ENCODE results near the gene NIPBL.
"Not testable (repeated sequence)": the region's sequence is repeated elsewhere in the genome, so short reads cannot be mapped to it uniquely, and the experiment has no call there.

Gene NIPBL

DNA sequence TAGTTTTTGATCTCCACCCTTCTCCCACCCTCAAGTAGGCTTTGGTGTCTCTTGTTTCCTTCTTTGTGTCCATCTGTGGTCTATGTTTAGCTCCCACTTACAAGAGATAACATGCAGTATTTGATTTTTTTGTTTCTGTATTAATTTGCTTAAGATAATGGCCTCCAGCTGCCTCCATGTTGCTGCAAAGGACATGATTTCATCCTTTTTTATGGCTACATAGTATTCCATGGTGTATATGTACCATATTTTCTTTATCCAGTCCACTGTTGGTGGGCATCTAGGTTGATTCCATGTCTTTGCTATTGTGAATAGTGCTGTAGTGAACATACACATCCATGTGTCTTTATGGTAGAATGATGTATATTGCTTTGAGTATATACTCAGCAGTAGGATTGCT lies 24.5 kb downstream of the NIPBL start:
- not testable (repeated sequence) for DNase-seq (ENCODE audit: low spot score)

DNA sequence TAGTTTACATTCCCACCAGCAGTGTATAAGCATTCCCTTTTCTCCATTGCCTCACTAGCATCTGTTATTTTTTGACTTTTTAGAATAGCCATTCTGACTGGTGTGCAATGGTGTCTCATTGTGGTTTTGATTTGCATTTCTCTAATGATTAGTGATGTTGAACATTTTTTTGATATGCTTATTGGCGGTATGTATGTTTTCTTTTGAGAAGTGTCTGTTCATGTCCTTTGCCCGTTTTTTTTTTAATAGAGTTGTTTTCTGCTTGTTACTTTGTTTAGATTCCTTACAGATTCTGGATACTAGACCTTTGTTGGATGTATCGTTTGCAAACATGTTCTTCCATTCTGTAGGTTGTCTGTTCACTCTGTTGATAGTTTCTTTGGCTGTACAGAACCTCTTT lies 25.3 kb downstream of the NIPBL start:
- DNase-seq (ENCODE audit: low spot score), result no peak

DNA sequence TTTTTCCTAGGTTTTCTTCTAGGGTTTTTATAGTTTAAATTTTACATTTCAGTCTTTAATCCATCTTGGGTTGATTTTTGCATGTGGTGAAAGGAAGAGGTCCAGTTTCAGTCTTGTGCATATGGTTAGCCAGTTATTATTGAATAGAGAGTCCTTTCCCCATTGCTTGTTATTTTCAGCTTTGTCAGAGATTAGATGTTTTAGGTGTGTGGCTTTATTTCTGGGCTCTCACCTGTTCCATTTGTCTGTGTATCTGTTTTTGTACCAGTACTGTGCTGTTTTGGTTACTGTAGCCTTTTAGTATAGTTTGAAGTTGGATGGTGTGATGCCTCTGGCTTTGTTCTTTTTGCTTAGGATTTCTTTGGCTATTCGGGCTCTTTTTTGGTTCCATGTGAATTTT lies 25.8 kb downstream of the NIPBL start:
- DNase-seq (ENCODE audit: low spot score), result no peak

DNA sequence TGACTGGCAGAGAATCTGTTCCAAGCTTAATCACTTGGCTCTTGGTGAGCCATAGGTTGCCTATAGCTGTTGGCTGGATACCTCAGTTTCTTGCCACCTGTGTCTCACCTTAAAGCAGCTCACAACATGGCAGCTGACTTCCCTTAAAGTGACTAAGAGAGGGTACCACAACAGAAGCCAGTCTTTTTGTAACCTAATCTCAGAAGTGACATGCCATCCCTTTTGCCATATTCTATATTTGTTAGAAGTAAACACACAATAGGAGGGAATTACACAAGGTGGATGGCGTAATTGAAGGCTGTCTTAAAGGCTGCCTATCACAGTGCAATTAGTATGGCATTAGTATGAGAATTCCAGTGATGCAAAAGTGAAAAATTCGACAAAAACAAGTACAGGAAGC lies 28.1 kb downstream of the NIPBL start:
- no peak for DNase-seq (ENCODE audit: low spot score)

DNA sequence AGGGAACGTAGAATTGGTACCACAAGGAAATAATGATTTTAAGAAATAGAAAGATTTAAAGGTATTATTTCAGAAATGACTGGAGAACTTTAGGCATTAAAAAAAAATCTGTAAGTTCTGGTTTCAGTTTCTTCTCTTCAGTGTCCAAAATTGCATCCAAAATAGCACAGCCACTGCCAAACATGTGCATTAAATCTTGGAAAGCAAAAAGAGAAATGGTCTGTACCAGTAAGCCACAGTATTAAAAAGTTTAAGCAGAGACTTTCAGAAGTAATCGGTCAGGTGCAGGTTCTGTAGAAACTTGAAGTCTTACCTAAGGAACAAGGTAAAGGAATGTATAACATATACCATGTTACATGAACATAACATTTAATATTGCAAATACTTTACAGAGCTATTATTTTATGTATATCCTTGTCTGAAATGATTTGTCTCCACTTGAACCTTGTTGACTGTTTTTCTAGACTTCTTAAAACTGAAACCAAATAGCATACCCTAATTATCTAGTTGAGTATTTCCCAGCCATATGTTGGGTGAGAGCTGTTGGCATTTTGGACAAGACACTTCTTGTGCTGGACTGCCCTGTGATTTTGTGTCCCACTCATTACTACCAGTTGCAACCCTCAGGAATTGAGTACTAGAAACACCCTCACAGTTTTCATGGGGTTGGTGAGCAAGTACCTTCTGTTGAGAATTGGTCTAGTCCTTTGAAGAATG lies 32.1 kb downstream of the NIPBL start:
- DNase-seq (ENCODE audit: low spot score), result no peak

DNA sequence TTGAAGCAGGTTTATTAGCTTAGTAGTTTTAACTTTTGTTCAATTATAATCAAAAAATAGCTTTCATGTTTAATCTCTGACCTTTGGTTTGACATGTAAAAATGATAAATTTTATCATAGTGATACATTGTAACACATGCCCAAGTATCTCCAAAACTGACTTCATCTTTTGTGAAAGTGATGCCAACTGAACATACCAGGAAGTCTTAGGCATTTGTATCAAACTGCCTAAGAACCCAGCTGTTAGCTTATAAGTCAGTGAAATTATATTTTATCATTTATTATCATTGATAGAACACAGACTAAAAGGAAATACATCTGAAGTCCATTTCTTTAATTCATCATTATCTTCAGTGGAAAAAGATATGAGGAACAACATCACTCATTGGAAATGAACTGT lies 39.1 kb downstream of the NIPBL start:
- DNase-seq (ENCODE audit: low spot score), result no peak

DNA sequence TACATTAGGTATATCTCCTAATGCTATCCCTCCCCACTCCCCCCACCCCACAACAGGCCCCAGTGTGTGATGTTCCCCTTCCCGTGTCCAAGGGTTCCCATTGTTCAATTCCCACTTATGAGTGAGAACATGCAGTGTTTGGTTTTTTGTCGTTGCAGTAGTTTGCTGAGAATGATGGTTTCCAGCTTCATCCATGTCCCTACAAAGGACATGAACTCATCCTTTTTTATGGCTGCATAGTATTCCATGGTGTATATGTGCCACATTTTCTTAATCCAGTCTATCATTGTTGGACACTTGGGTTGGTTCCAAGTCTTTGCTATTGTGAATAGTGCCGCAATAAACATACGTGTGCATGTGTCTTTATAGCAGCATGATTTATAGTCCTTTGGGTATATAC lies 40.0 kb downstream of the NIPBL start:
- DNase-seq (ENCODE audit: low spot score), result not testable (repeated sequence)

DNA sequence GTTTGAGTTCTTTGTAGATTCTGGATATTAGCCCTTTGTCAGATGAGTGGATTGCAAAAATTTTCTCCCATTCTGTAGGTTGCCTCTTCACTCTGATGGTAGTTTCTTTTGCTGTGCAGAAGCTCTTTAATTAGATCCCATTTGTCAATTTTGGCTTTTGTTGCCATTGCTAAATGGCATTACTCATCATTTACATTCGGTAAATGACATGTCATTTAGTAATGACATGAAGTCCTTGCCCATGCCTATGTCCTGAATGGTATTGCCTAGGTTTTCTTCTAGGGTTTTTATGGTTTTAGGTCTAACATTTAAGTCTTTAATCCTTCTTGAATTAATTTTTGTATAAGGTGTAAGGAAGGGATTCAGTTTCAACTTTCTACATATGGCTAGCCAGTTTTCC lies 40.8 kb downstream of the NIPBL start:
- not testable (repeated sequence) for DNase-seq (ENCODE audit: low spot score)

DNA sequence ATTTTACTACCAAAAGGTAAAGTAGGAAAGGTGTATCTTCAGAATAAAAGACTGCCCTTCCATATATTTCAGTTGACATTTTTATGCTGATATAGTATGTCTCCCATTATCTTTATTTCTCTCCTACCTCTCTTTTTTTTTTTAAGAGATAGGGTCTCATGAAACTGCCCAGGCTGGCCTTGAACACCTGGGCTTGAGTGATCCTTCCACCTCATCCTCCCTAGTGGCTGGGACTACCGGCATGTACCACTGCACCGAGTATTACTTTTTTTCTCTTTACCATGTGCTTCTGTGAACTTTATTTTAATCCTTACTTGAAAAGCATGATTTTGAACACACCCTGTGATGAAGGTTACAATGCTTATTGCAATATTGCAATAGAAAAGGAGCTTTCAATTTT lies 42.7 kb downstream of the NIPBL start:
- no peak for DNase-seq (ENCODE audit: low spot score)

DNA sequence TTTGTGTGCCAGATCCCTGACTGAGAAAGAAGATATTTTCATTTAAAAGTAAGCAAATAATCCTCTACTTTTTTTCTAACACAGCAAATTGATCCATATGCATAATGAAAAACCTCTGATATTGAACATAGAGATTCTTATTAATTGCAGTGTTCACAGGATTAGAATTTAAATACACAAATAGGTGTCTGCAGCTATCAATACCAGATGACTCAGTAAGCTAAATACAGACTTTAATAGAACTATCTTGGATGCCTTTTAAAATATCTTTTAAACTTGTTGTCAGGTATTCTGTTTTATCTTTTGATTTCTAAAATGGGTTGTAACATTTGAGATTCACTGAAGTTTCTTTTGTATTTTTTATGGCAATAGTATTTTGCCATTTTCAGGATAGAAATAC lies 43.1 kb downstream of the NIPBL start:
- DNase-seq (ENCODE audit: low spot score), result no peak

DNA sequence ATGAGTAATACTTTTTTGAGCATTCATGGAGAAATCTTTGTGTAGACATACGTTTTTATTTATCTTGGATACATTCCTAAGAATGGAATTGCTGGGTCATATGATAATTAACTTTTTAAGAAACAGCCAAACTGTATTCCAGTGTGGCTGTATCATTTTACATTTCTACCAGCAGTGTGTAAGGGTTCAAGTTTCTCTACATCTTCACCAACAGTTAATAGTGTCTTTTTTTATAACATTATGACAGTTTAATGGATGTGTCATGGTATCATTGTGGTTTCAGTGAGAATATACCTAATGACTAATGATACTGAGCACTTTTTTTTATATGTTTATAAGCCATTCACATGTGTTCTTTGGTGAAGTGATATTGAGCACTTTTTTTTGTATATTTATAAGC lies 52.4 kb downstream of the NIPBL start:
- no peak for DNase-seq (ENCODE audit: low spot score)

DNA sequence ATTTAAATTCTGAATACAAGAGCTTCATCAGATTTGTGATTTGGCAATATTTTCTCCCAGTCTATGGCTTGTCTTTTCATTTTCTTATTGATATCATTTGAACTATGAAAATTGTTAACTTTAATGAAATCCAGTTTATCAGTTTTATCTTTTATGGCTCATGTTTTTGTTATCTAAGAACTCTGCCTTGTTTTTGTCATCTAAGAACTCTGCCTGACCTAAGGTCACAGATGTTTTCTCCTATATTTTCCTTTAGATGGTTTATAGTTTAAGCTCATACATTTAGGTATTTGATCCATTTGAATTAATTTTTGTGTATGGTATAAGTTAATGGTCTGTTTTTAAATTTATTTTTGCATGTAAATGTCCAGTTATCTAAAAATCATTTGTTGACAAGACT lies 52.9 kb downstream of the NIPBL start:
- DNase-seq (ENCODE audit: low spot score), result no peak

DNA sequence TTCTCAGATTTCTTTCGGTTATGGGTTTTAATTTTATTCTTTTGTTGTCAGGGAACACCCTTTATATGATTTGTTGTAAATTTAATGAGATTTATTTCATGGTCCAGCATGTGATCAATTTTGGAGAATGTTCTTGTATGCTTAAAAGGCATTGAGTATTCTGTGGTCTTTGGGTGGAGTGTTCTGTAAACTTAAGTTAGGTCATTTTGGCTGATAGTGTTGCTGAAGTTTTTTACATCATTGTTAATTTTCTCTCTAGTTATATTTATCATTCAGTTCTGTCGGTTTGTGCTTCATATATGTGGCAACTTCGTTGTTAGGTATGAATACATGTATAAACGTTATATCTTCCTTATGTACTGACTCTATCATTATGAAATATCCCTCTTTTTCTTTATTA lies 55.5 kb downstream of the NIPBL start:
- no peak for DNase-seq (ENCODE audit: low spot score)

DNA sequence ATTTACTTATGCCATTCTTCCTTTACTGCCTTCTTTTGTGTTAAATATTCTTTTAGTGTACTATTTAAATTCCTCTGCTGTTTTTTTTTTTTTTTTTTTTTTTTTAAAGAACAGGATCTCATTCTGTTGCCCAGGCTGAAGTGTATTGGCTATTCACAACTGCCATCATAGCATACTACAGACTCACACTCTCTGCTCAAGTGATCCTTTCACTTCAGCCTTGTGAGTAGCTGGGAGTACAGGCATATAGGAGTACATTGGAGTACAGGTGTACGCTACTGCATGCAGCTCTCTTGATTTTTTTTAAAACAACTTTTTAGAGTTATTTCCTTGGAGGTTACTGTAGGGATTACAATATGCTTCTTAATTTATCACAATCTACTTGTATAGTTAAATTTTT lies 56.1 kb downstream of the NIPBL start:
- no peak for DNase-seq (ENCODE audit: low spot score)

DNA sequence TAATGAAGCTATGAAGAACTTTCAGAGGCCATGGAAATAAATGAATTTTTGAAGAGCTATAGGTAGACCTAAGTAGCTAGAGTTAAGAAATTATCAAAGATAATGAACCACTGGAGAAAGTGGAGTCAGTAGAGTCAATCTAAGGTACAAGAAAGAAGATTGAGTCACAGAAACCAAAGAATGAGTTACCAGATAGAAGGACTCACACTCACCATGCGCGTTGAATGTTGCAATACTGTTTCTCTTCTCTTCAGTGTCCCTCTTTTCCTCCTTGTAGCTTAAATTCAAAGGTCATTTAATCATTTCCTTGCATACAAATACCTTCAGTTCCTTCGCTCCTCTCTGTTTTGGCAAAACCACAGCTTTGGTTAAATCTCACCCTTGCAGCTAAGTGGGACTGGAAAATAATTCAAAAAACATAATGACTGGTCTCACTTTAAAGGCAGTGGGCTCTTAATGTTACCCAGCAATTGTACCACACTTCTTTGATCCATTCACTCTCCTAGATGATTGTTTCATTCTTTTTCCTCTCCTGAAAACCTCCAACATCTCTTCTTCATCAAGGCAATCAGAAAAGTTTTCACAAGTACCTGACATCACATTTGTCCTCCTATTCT lies 58.3 kb downstream of the NIPBL start:
- DNase-seq (ENCODE audit: low spot score), result no peak

DNA sequence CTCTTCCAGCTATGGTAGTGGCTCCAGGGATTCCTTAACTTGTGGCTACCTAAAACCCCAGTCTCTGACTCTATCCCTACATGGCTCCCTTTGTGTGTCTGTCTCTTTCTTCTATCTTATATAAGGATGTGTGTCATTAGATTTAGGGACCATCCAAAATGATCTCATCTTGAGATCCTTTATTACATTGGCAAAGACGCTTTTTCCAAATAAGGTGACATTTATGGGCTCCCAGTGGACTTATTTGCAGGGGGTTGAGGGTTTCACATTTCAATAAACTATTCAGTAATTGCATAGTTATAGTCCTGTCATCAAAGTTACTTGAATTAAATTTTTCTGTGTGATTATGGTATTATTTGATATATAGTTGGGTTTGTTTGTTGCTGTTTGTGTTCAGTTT lies 59.2 kb downstream of the NIPBL start:
- no peak for DNase-seq (ENCODE audit: low spot score)

DNA sequence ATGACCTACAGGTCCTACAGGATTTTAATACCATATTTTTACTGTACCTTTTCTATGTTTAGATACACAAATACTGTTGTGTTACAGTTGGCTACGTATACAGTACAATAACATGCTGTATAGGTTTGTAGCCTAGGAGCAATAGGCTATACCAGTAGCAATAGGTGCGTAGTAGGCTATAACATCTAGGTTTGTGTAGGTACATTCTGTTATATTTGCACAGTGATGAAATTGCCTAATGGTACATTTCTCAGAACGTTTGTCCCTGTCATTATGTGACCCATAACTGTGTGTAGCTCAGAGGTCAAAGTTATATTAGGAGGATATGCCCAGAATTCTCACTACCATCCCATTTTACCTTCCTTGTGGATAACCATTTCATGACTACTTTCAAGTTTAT lies 59.7 kb downstream of the NIPBL start:
- DNase-seq (ENCODE audit: low spot score), result no peak

DNA sequence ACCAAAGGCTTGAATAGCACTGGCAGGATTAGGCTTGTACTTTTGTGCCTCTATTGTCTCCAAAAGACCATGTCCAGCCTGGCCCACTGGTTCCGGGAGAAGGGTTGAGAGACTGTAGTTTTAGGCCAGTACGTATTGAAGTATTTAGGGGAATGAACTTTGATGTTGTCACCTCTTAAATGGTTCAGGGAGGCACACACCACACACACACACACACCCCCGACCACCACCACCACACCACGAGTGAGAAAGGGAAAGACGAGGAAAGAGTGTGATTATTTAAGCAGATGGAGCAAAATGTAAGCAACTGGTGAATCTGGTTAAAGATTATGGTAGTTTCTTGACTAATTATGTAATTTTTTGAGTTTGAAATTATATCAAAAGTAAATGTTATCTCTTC lies 61.6 kb downstream of the NIPBL start:
- no peak for DNase-seq (ENCODE audit: low spot score)

DNA sequence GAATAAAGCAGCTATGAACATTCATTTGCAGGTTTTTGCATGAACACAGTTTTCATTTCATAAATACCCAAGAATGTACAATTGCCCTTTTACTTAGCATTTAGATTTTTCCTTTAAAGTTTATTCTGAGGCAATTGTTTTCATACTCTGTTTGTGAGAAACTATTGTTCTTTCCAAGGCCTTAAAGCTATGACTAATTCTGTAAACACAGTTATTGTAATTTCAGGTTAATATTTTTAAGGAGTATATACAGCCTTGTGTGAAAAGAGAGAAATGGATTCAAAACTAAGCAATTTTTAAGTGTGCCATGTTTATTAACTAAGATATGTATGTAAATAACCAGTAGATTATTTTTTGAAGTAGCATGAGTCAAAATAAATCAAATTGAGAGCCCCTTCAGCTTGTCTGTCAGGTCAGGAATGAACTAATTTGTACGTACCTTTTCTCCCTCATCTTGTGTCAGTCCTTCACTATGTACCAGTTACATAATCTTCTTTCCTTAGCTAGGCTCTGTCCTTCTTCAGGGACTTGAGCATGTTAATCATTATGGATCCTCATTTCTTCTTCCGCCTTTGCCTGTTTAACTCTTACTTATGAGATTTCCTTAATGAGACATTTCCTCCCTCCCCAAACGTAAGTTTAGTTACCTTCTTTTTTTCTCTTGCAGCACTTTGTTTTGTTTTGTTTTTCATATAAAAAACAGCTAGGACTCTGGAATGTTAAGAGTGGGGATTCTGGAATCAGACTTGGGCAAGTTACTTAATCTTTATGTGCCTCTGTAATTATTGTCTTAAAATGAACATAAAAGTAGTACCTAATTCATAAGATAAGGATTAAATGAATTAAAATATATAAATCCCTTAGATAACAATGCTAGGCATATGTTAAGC lies 63.6 kb downstream of the NIPBL start:
- peak; percentile 28 for DNase-seq (ENCODE audit: low spot score)

DNA sequence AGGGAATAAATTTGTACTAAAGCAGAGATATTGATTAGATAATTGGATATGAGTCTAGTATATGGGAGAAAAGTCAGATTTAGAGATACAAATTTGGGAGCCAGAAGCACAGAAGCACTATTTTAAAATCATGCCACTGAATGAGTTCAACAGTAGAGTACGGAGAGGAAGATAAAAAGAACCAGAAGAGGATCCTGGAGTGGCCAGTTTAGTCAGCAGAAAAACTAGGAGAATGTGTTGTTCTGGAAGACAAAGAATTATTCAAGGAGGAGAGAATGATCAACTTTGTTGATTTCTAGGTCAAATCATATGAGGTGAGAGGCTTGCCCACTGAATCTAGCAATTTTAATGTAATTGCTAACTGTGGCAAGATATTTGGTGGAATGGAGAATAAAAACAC lies 67.0 kb downstream of the NIPBL start:
- no peak for DNase-seq (ENCODE audit: low spot score)

DNA sequence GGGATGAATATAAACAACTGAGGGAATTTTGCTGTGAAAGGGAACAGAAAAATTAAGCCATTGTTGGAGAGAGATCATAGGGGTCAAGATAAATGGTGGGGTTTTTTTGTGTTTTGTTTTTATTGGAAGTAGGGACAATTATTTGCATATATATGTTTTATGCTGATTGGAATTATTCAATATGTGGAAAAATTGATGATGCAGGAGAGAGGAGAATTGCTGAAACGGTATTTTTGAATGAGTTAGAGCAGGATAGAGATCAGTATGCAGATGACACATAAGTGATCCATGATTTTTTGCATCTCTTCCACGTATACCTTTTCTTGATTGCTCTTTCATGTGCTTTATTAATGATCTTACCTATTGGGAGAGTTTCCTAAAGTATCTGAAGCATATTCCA lies 67.5 kb downstream of the NIPBL start:
- DNase-seq (ENCODE audit: low spot score), result no peak

DNA sequence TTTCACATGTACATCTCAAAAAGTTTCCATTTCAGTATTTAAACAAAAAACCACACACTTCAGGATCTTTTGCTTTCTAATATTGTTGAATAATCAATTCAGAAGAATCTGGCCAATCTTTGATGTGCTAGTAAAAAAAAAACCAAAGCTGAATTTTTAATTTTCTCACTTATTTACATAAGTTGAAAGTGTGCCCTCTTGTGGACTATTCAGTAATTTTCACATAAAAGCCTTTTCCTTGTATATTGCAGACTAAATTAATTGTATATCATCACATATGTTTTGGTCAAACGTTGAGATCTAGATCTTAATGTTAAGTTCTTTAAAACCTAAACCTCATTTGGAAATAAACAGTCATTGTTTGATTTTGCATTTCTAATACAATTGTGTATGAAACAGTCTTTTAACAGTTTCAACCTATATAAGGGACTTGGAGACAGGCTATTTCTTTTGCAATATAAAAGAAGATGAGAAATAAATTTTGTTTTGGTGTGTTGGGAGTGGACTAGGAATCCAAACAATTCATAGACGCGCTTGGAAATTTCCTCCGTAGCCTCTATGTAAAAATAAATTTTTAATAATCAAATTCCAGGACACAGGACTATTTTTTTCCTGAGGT lies 68.1 kb downstream of the NIPBL start:
- DNase-seq (ENCODE audit: low spot score), result peak; percentile 68

DNA sequence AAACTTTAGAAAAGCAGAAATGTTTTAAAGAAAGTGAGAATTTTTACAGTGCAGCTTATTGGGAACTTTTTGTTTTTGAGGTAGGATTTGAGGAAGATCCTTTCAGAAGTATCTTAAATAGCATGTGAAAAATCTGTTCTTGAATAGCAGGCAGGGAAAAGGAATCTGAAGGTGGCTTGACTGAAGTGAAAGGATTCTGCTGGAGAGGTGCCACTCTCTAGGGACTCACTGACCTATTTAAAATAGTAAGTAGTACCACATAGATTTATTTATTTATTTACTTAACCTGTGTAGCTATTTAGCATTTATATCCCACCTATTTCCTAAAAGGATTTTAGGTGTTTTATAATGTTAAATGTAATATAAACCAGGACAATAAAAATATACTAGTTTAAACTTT lies 69.1 kb downstream of the NIPBL start:
- peak; percentile 46 for DNase-seq (ENCODE audit: low spot score)
